ENCODE results near the gene FOXA2.
"Not testable (repeated sequence)": the region's sequence is repeated elsewhere in the genome, so short reads cannot be mapped to it uniquely, and the experiment has no call there.

FOXA2 gene

GRCh38 chr20:22611636-22612035, 27.3 kb upstream of the FOXA2 start:
- DNase-seq, result no peak
- no peaks in the 10 kb centered on the region for H3K27me3 ChIP-seq (ENCODE audit: insufficient read depth, low read length, poor library complexity)
- H3K4me3 ChIP-seq (ENCODE audit: low read length), result no peak overlapping the region
- no peak overlapping the region for H2AK5ac ChIP-seq (ENCODE audit: low read length)
- H2BK120ac ChIP-seq (ENCODE audit: low read depth, low read length), result no peak overlapping the region
- H2BK5ac ChIP-seq (ENCODE audit: low read length), result no peak overlapping the region
- H3K79me1 ChIP-seq (ENCODE audit: low read length), result no peaks in the 10 kb centered on the region
- no peak overlapping the region for H3K27ac ChIP-seq (ENCODE audit: low read depth, low read length)
- no peak overlapping the region for H4K8ac ChIP-seq (ENCODE audit: low read depth, low read length)
- H3K36me3 ChIP-seq (ENCODE audit: control insufficient read depth, insufficient read depth, low read length), result no peaks in the 10 kb centered on the region
- H3K23ac ChIP-seq (ENCODE audit: low read length), result no peak overlapping the region
- no peaks in the 10 kb centered on the region for H3K79me2 ChIP-seq (ENCODE audit: control insufficient read depth, insufficient read depth, low read length)
- H2BK15ac ChIP-seq (replicated peaks; ENCODE audit: low read depth), result no peak overlapping the region
- no peak overlapping the region for H3K56ac ChIP-seq (ENCODE audit: low read length)
- no peak overlapping the region for H3K4ac ChIP-seq (ENCODE audit: low read depth, low read length)
- H4K5ac ChIP-seq (ENCODE audit: low read length), result no peak overlapping the region
- no peak overlapping the region for H3K4me2 ChIP-seq (ENCODE audit: low read length)
- H3K9ac ChIP-seq (ENCODE audit: low read length), result no peak overlapping the region
- no peak overlapping the region for H3K18ac ChIP-seq (ENCODE audit: low read length)
- no peaks in the 10 kb centered on the region for H3K4me1 ChIP-seq (ENCODE audit: control insufficient read depth, low read depth, low read length)

- no peak overlapping the region for H3K18ac ChIP-seq (ENCODE audit: low read length)
- no peak overlapping the region for H3K4ac ChIP-seq (ENCODE audit: low read depth, low read length)
- H3K79me2 ChIP-seq (ENCODE audit: control insufficient read depth, insufficient read depth, low read length), result no peaks in the 10 kb centered on the region
- no peak overlapping the region for H3K4me2 ChIP-seq (ENCODE audit: low read length)
- H3K27ac ChIP-seq (ENCODE audit: low read depth, low read length), result no peak overlapping the region
- no peak overlapping the region for H3K56ac ChIP-seq (ENCODE audit: low read length)
- no peak overlapping the region for H3K23ac ChIP-seq (ENCODE audit: low read length)
- H3K79me1 ChIP-seq (ENCODE audit: low read length), result no peaks in the 10 kb centered on the region
- no peak overlapping the region for H2AK5ac ChIP-seq (ENCODE audit: low read length)
- no peak overlapping the region for H2BK120ac ChIP-seq (ENCODE audit: low read depth, low read length)
- H3K4me1 ChIP-seq (ENCODE audit: control insufficient read depth, low read depth, low read length), result no peaks in the 10 kb centered on the region
- no peaks in the 10 kb centered on the region for H3K36me3 ChIP-seq (ENCODE audit: control insufficient read depth, insufficient read depth, low read length)
- H3K27me3 ChIP-seq (ENCODE audit: insufficient read depth, low read length, poor library complexity), result no peaks in the 10 kb centered on the region
- H3K9ac ChIP-seq (ENCODE audit: low read length), result no peak overlapping the region
- no peak overlapping the region for H4K8ac ChIP-seq (ENCODE audit: low read depth, low read length)
- no peak overlapping the region for H3K4me3 ChIP-seq (ENCODE audit: low read length)
- H4K5ac ChIP-seq (ENCODE audit: low read length), result no peak overlapping the region
- no peak for DNase-seq
- WGBS (ENCODE audit: extremely low coverage, insufficient coverage, low lambda C conversion rate), result no CpG with 5 or more reads among the region's 2 CpGs
- H2BK15ac ChIP-seq (replicated peaks; ENCODE audit: low read depth), result no peak overlapping the region
- no peak overlapping the region for H2BK5ac ChIP-seq (ENCODE audit: low read length)
These were observed 23.3 kb upstream of the FOXA2 start for GRCh38 chr20:22607695-22608094.

- Histone ChIP-seq H3K56ac (ENCODE audit: low read length) (no peak overlapping the region), H3K4me3 (ENCODE audit: low read length) (no peak overlapping the region), H3K79me2 (ENCODE audit: control insufficient read depth, insufficient read depth, low read length) (no peaks in the 10 kb centered on the region), H2BK120ac (ENCODE audit: low read depth, low read length) (no peak overlapping the region), H3K18ac (ENCODE audit: low read length) (no peak overlapping the region), H3K27ac (ENCODE audit: low read depth, low read length) (no peak overlapping the region), H3K4ac (ENCODE audit: low read depth, low read length) (no peak overlapping the region), H4K8ac (ENCODE audit: low read depth, low read length) (no peak overlapping the region), H3K27me3 (ENCODE audit: insufficient read depth, low read length, poor library complexity) (no peaks in the 10 kb centered on the region), H3K79me1 (ENCODE audit: low read length) (no peaks in the 10 kb centered on the region), H3K4me1 (ENCODE audit: control insufficient read depth, low read depth, low read length) (no peaks in the 10 kb centered on the region), H2AK5ac (ENCODE audit: low read length) (no peak overlapping the region), H2BK15ac (replicated peaks; ENCODE audit: low read depth) (no peak overlapping the region), H3K36me3 (ENCODE audit: control insufficient read depth, insufficient read depth, low read length) (no peaks in the 10 kb centered on the region), H3K4me2 (ENCODE audit: low read length) (no peak overlapping the region), H4K5ac (ENCODE audit: low read length) (no peak overlapping the region), H3K9ac (ENCODE audit: low read length) (no peak overlapping the region), H2BK5ac (ENCODE audit: low read length) (no peak overlapping the region), H3K23ac (ENCODE audit: low read length) (no peak overlapping the region)
- no peak for DNase-seq
These were observed 20.4 kb upstream of the FOXA2 start for GRCh38 chr20:22604815-22605214.

- Histone ChIP-seq H4K8ac (ENCODE audit: low read depth, low read length) (no peak overlapping the region), H3K56ac (ENCODE audit: low read length) (no peak overlapping the region), H3K27me3 (ENCODE audit: insufficient read depth, low read length, poor library complexity) (no peaks in the 10 kb centered on the region), H3K79me2 (ENCODE audit: control insufficient read depth, insufficient read depth, low read length) (no peaks in the 10 kb centered on the region), H3K23ac (ENCODE audit: low read length) (no peak overlapping the region), H3K4ac (ENCODE audit: low read depth, low read length) (no peak overlapping the region), H3K36me3 (ENCODE audit: control insufficient read depth, insufficient read depth, low read length) (no peaks in the 10 kb centered on the region), H3K4me1 (ENCODE audit: control insufficient read depth, low read depth, low read length) (no peaks in the 10 kb centered on the region), H3K4me2 (ENCODE audit: low read length) (no peak overlapping the region), H2BK5ac (ENCODE audit: low read length) (no peak overlapping the region), H3K4me3 (ENCODE audit: low read length) (no peak overlapping the region), H3K18ac (ENCODE audit: low read length) (no peak overlapping the region), H2BK15ac (replicated peaks; ENCODE audit: low read depth) (no peak overlapping the region), H3K27ac (ENCODE audit: low read depth, low read length) (no peak overlapping the region), H3K9ac (ENCODE audit: low read length) (no peak overlapping the region), H3K79me1 (ENCODE audit: low read length) (no peaks in the 10 kb centered on the region), H2AK5ac (ENCODE audit: low read length) (no peak overlapping the region), H2BK120ac (ENCODE audit: low read depth, low read length) (no peak overlapping the region), H4K5ac (ENCODE audit: low read length) (no peak overlapping the region)
- WGBS (ENCODE audit: extremely low coverage, insufficient coverage, low lambda C conversion rate), result no CpG with 5 or more reads among the region's 2 CpGs
- DNase-seq, result peak; percentile 64
These were observed 17.2 kb upstream of the FOXA2 start for GRCh38 chr20:22601361-22602141.

- not testable (repeated sequence) for H3K27ac ChIP-seq (ENCODE audit: low read depth, low read length); H3K4me1 ChIP-seq (ENCODE audit: control insufficient read depth, low read depth, low read length); H4K8ac ChIP-seq (ENCODE audit: low read depth, low read length); H2BK15ac ChIP-seq (replicated peaks; ENCODE audit: low read depth); H3K36me3 ChIP-seq (ENCODE audit: control insufficient read depth, insufficient read depth, low read length); H2BK120ac ChIP-seq (ENCODE audit: low read depth, low read length); H3K4me2 ChIP-seq (ENCODE audit: low read length); H3K4me3 ChIP-seq (ENCODE audit: low read length); H3K56ac ChIP-seq (ENCODE audit: low read length); H3K23ac ChIP-seq (ENCODE audit: low read length); H4K5ac ChIP-seq (ENCODE audit: low read length); H2AK5ac ChIP-seq (ENCODE audit: low read length); H2BK5ac ChIP-seq (ENCODE audit: low read length); H3K27me3 ChIP-seq (ENCODE audit: insufficient read depth, low read length, poor library complexity); H3K4ac ChIP-seq (ENCODE audit: low read depth, low read length); H3K79me1 ChIP-seq (ENCODE audit: low read length); H3K79me2 ChIP-seq (ENCODE audit: control insufficient read depth, insufficient read depth, low read length); DNase-seq; H3K9ac ChIP-seq (ENCODE audit: low read length); H3K18ac ChIP-seq (ENCODE audit: low read length)
- no CpG with 5 or more reads among the region's 2 CpGs for WGBS (ENCODE audit: extremely low coverage, insufficient coverage, low lambda C conversion rate)
These were observed 14.9 kb upstream of the FOXA2 start for GRCh38 chr20:22599258-22599657.

- Histone ChIP-seq H3K9ac (ENCODE audit: low read length) (no peak overlapping the region), H3K4me1 (ENCODE audit: control insufficient read depth, low read depth, low read length) (no peaks in the 10 kb centered on the region), H3K23ac (ENCODE audit: low read length) (no peak overlapping the region), H4K5ac (ENCODE audit: low read length) (no peak overlapping the region), H3K79me1 (ENCODE audit: low read length) (no peaks in the 10 kb centered on the region), H2AK5ac (ENCODE audit: low read length) (no peak overlapping the region), H3K27ac (ENCODE audit: low read depth, low read length) (no peak overlapping the region), H3K4me2 (ENCODE audit: low read length) (no peak overlapping the region), H3K79me2 (ENCODE audit: control insufficient read depth, insufficient read depth, low read length) (no peaks in the 10 kb centered on the region), H2BK15ac (replicated peaks; ENCODE audit: low read depth) (no peak overlapping the region), H3K56ac (ENCODE audit: low read length) (no peak overlapping the region), H3K18ac (ENCODE audit: low read length) (no peak overlapping the region), H2BK120ac (ENCODE audit: low read depth, low read length) (no peak overlapping the region), H3K36me3 (ENCODE audit: control insufficient read depth, insufficient read depth, low read length) (no peaks in the 10 kb centered on the region), H3K4me3 (ENCODE audit: low read length) (no peak overlapping the region), H4K8ac (ENCODE audit: low read depth, low read length) (no peak overlapping the region), H2BK5ac (ENCODE audit: low read length) (no peak overlapping the region), H3K4ac (ENCODE audit: low read depth, low read length) (no peak overlapping the region), H3K27me3 (ENCODE audit: insufficient read depth, low read length, poor library complexity) (no peaks in the 10 kb centered on the region)
- no CpG with 5 or more reads among the region's 1 CpG for WGBS (ENCODE audit: extremely low coverage, insufficient coverage, low lambda C conversion rate)
- DNase-seq, result no peak
These were observed 12.9 kb upstream of the FOXA2 start for GRCh38 chr20:22597303-22597702.

Data from mesendoderm (in vitro differentiated cells).